NCI-H69 (cell line): ENCODE results near the gene DYNLT4.
"Not testable (repeated sequence)": the region's sequence is repeated elsewhere in the genome, so short reads cannot be mapped to it uniquely, and the experiment has no call there.

Source experiments
- DNase-seq: peaks from one replicate; lab custom pipeline; 2025; lab: John Stamatoyannopoulos, UW

Gene DYNLT4, protein sequence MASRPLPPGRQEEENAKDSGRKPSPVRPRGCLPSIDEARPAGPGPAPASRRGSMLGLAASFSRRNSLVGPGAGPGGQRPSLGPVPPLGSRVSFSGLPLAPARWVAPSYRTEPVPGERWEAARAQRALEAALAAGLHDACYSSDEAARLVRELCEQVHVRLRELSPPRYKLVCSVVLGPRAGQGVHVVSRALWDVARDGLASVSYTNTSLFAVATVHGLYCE

GRCh38 chr1:44806704-44807363, at the start of gene DYNLT4:
DYNLT4 (minus strand) TSS chr1:44807351; CDS start chr1:44806668, 683 bp downstream.
- no peak for DNase-seq

DNA sequence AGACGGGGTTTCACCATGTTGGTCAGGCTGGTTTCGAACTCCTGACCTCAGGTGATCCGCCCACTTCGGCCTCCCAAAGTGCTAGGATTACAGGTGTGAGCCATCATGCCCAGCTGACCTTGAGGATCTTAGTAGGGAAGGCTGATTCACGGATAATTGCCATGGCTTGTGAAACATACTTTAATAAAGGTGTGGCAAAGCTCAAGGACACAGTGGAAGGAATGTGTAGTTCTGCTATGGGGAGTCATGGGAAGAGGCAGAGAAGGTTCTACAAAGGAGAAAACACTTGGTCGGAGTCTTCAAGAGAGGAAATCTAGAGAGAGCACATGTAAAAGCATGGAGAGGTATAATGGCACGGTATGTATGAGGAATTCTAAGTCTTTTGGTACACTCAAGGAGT, 48.6 kb upstream of the DYNLT4 start:
- no peak for DNase-seq

DNA sequence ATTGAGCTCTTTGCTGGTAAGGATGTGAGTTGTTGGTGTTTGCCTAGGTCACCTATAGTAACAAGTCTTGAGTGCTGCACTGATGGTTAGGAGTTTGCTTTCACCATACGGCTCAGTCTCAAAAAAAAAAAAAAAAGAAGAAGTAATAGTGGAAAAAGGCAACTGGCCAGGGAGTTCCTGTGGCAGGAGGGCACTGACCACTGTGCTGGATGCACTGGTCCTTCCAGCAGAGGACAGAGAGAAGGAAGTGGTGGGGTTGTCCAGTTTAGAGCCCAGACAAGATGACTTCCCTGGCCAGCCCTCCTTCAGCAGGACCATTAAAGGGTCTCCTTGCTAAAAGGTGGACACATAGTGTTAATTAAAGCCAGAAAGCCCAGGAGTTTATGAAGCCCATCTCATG, 47.8 kb upstream of the DYNLT4 start:
- DNase-seq = no peak

DNA sequence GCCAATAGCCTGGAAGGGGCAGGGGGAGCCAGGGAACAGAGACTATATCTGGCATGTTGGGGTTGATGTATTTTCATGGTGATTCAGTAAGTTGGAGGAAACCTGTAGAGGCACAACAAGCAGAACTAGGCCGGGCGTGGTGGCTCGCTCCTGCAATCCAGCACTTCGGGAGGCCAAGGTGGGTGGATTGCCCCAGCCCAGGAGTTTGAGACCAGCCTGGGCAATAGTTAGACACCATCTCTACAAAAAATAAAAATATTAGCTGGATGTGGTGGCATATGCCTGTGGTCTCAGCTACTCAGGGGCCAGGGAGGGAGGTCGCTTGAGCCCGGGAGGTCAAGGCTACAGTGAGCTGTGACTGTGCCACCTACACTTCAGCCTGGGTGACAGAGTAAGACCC, 46.0 kb upstream of the DYNLT4 start:
- DNase-seq = no peak

DNA sequence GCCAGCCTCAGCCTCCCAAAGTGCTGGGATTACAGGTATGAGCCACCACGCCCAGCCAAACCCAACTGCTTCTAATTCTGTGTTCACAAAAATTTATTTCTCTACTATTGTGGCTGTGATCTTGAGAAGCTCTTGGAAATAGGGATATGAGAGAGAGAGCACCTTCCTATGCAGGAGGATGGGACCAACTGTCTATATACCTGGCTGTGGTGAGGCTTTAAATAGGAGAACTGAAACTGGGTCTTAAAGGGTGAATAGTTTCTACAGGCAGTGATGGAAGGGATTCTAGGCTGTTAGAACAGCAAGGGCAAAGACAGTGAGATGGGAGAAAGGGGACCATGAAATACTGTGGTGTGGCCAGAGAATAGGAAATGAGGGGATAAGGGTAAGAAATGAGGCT, 44.2 kb upstream of the DYNLT4 start:
- DNase-seq = no peak

DNA sequence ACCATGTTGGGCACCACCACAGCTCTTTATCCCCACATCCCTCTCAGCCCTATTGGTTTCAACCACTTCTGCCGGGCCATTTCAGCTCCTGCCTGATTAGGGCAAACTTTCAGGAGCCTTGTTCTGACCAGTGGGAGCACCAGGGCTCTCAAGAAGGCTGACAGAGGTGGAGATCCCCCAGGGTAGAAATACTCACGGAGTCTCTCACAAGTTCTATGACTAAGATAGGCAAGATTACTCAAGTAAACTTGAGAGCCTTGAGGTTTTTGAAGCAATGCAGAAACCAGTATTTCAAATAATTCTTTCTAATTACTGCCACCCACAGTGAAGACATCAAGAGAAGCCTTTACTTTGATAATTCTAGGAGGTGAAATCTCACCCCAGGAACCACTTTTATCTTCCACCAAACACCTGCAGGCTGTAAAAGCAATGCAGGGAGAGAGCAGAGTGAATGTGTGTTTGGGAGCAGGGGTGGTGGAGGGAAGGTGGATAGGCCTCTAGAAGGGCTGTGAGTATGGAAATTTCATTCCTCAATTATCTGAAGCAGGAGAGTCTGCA, 42.5 kb upstream of the DYNLT4 start:
- no peak for DNase-seq

- DNase-seq = no peak
Observed at GRCh38 chr1:44848456-44849181, 41.5 kb upstream of the DYNLT4 start.

DNA sequence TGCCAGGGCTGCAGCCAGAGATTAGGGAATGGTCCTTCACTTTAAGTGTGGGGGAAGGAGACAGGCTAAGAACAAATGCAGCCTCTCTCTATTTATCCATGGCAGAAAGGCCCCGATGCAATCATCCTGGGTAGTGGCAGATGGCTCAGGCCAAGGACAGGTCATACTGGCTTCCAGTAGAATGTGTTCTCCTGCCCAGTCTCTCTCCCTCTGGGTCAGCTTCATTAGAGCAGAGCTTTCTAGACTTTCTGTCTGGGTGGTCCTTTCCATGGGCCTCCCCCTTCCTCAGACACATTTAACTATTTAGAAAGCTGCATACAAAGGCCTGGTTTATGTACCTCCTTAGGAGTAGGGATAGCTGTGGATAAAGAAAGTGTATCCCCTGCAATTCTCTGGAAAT, 40.7 kb upstream of the DYNLT4 start:
- no peak for DNase-seq

- DNase-seq = no peak
Observed at GRCh38 chr1:44846985-44847384, 39.8 kb upstream of the DYNLT4 start.

GRCh38 chr1:44842862-44843655, 35.9 kb upstream of the DYNLT4 start, which contains the start of gene PTCH2:
PTCH2 (minus strand) TSS chr1:44843253; CDS start chr1:44842932, 321 bp downstream.
- DNase-seq = peak; percentile 89

GRCh38 chr1:44842486-44842861, 35.3 kb upstream of the DYNLT4 start:
- peak; percentile 34 for DNase-seq

GRCh38 chr1:44839576-44839975, 32.4 kb upstream of the DYNLT4 start:
- no peak for DNase-seq

- DNase-seq = not testable (repeated sequence)
Observed at GRCh38 chr1:44838294-44838693, 31.1 kb upstream of the DYNLT4 start.

DNA sequence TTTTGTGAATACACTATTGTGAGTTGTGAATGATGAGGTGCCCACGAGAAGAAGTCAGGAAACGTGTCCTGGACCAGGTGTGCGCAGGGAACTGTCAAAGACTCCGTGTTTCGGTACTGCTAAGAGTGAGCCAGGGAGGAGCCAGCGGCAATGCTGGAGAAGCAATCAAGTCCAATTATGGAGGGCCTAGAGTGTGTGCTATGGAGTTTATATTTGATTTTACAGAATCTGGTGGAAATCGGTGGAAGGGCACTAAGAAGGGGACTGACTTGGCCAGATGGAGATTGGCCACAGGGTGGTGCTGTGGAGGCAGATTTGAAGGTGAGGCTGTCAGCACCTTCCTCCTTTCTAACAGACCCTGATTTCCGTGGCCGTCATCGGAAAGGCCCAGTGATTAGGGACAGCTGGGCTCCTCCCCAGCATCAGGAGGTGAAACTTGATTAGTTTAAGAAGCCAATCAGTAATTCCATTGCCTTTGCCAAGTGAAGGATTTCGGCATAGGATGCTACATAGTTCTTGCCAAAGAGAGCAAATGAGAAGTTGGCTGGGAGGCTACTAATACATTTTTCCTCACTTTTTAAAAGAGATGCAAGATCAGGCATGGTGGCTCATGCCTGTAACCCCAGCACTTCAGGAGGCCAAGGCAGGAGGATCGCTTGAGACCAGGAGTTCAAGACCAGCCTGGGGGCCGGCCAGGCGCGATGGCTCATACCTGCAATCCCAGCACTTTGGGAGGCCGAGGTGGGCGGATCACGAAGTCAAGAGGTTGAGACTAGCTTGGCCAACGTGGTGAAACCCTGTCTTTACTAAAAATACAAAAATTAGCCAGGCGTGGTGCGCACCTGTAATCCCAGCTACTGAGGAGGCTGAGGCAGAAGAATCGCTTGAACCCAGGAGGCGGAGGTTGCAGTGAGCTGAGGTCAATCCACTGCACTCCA, 28.9 kb upstream of the DYNLT4 start:
- DNase-seq = peak; percentile 71

DNA sequence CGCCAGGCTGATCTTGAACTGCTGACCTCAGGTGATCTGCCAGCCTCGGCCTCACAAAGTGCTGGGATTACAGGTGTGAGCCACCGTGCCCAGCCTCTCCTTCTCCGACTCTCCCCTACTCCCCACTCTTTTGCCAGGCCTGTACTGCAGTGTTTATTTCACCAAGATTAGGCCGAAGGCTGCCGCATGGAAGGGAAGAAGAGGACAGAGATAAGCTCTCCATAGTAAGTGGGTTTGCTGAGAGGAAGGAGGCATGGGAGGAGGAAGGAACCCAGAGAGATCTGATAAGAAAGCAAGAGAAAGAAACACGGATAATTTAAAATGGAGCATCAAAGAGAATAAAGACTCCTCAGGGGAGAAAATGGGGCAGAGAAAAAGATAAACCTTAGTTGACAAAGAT, 27.2 kb upstream of the DYNLT4 start:
- no peak for DNase-seq

DNA sequence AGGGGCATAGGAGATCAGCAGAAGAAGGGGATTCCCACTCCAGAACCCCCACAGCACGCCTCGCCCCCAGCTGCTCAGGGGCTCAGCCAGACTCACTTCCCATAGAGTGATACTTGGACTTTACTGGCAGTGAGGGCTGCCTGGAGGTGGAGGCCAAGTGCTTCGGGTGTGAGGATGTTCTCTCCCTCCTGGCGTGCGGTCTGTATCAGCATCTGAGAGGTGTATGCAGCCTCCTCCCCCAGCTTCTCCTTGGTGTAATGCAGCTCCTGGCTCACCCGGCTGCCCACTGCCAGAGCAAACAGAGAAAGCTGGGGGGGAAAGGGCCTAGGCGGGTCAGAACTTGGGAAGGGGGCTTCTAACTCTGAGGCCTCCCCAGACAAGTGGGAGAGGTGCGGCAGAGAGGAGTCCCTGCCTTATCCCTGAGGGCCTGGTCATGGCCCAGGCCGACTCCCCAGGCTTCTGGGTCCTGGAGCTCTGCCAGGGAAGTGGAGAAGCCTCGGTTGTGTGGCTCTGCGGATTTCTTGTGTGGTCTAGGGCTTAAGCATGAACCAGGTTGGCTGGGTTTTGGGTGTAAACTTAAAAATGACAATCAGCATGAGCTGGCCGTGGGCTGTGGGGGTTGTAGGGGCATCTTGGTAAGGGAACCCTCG, 25.0 kb upstream of the DYNLT4 start:
- peak; percentile 2 for DNase-seq

DNA sequence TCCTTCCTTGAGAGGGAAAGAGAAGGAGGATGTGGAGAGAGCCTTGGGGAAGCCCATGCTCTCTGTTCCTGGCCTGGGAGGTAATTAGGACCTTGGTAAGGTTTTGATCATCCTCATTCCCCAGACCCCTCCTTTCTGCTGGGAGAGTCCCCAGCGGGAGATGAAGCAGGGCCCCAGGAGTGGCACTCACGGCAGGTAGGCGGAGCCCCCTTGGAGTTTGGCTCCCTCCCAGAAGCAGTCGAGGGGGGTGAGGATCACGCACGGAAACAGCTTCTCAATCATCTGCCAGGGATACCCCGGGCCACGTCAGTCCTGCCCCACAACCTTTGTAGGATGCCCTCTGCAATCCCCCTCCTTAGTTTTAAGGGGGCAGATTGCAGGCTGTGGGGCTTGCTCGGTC, 24.4 kb upstream of the DYNLT4 start:
- DNase-seq = peak; percentile 31

DNA sequence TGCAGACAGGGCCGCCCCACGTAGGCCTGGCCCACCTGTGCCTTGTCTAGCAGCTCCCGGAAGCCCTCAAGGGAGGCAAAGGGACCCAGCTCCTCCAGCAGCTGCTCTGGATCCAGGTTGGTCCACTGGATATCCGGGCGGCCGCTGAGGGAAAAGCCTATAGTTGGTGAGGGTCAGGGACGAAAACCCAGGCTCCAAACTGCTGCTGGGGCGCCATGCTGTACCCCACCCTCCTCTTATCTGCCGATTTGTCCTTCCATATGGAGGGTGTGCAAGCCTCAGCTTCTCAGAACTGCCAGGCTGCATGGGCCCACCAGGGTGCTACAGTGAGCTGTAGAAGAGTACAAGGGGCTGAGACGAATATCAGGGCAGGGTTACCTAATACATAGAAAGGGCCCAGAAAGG, 23.8 kb upstream of the DYNLT4 start:
- peak; percentile 4 for DNase-seq

DNA sequence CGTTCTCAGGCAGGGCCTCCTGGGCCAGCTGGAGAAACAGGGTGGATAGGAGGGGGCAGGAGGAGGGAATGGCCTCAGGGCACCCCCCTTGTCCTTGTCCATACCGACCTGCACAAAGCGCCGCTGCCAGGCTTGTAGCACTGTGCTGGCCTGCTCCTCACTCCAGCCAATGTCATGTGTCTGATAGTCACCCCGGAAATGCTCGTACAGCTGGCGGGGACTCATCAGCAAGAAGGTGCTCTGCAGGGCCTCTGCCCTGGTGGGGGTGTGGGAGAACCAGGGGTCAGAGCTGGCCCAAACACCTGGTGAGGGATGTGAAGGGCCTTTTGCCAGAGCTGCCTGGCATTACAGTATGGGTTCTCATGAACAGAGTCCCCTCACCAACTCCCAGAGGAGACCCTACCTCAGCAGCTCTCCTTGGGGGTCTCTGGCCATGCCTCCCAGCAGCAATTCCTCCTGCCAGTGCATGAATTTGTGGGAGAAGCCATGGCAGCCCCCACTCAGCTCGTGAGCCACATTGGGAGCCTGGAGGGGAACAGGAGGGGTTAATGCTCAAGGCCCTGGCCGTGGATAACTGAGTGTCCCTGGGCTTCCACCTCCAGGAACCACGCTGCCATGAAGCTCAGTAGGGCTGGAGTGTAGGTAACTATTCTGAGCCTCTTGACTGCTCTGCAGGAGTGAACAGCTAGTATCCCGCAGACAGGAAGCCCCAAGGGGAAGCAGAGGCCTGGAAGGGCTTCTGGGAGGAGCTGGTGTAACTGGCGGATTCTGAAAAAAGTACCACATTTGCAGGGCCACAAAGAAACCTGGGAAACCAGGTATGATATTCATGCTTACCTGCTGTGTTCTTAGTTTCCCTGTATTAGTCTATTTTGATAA, 22.6 kb upstream of the DYNLT4 start:
- no peak for DNase-seq
